GM23338 (cell line): ENCODE results near the gene CIRBP. TPM values are rescaled to one million over a fixed set of nuclear protein-coding genes. Genes with fewer than 3 reads are reported as not detected.

Experiments used
- ATAC-seq: fragments of 200-7000 bp; cut with Tn5 transposase; 3 replicates; pipeline ENCODE4 v1.9.1; 2020
- DNase-seq: peaks from one replicate; pipeline ENCODE4 v3.0.0-alpha.2; 2015; ENCODE audit warnings: low spot score
- H2AFZ ChIP-seq: fragments of 200-600 bp; sonication (generic); 2 replicates; pipeline ENCODE4 v1.8.0; 2016; ENCODE audit warnings: antibody characterized with exemption, mild to moderate bottlenecking, moderate library complexity
- H3F3A ChIP-seq: fragments of 200-600 bp; sonication (generic); replicated peaks from 2 replicates; pipeline ENCODE4 v1.8.0; 2017; ENCODE audit warnings: antibody characterized with exemption, mixed run types, low read depth
- H3K27ac ChIP-seq: fragments of 200-600 bp; sonication (generic); 2 replicates; pipeline ENCODE4 v1.6.1; 2016; ENCODE audit warnings: low read depth
- H3K27me3 ChIP-seq: fragments of 200-600 bp; sonication (generic); 2 replicates; pipeline ENCODE4 v1.8.0; 2016; ENCODE audit warnings: mild to moderate bottlenecking, mixed run types, moderate library complexity; ENCODE audit not compliant: insufficient read depth
- H3K36me3 ChIP-seq: fragments of 200-600 bp; sonication (generic); 2 replicates; pipeline ENCODE4 v1.8.0; 2016; ENCODE audit warnings: mild to moderate bottlenecking; ENCODE audit not compliant: insufficient read depth
- H3K4me1 ChIP-seq: fragments of 200-600 bp; sonication (generic); 2 replicates; pipeline ENCODE4 v1.8.0; 2016; ENCODE audit warnings: mild to moderate bottlenecking, moderate library complexity; ENCODE audit not compliant: insufficient read depth
- H3K4me2 ChIP-seq: fragments of 200-600 bp; sonication (generic); 2 replicates; pipeline ENCODE4 v1.7.1; 2017; ENCODE audit warnings: mixed run types
- H3K4me3 ChIP-seq: fragments of 200-600 bp; sonication (generic); 2 replicates; pipeline ENCODE4 v1.6.1; 2016; ENCODE audit warnings: mixed run types
- H3K79me2 ChIP-seq: fragments of 200-600 bp; sonication (generic); replicated peaks from 2 replicates; pipeline ENCODE4 v1.8.0; 2017; ENCODE audit warnings: mild to moderate bottlenecking; ENCODE audit not compliant: insufficient read depth
- H3K9me2 ChIP-seq: fragments of 200-600 bp; sonication (generic); 2 replicates; pipeline ENCODE4 v1.8.0; 2017; ENCODE audit not compliant: insufficient read depth
- H4K20me1 ChIP-seq: fragments of 200-600 bp; sonication (generic); replicated peaks from 2 replicates; pipeline ENCODE4 v1.8.0; 2017; ENCODE audit warnings: mild to moderate bottlenecking; ENCODE audit not compliant: insufficient read depth
- H3K27ac Mint-ChIP-seq: 2 replicates; pipeline ENCODE4 v1.8.0; 2020; ENCODE audit warnings: inconsistent platforms, mild to moderate bottlenecking, moderate library complexity, mixed read lengths
- H3K27me3 Mint-ChIP-seq: 3 replicates; pipeline ENCODE4 v1.8.0; 2022; ENCODE audit warnings: low read depth, mild to moderate bottlenecking, moderate library complexity, mixed read lengths, inconsistent platforms; ENCODE audit not compliant: insufficient read depth, poor library complexity
- H3K36me3 Mint-ChIP-seq: 3 replicates; pipeline ENCODE4 v1.8.0; 2021; ENCODE audit warnings: low read depth, mild to moderate bottlenecking, inconsistent platforms, moderate library complexity, mixed read lengths
- H3K4me1 Mint-ChIP-seq: 3 replicates; pipeline ENCODE4 v1.8.0; 2020; ENCODE audit warnings: mild to moderate bottlenecking, inconsistent platforms, mixed read lengths
- H3K4me3 Mint-ChIP-seq: 3 replicates; pipeline ENCODE4 v1.8.0; 2021; ENCODE audit warnings: moderate library complexity, mild to moderate bottlenecking, inconsistent platforms, mixed read lengths
- H3K9me3 Mint-ChIP-seq: 3 replicates; pipeline ENCODE4 v1.8.0; 2020; ENCODE audit warnings: moderate library complexity, mild to moderate bottlenecking, inconsistent platforms, mixed read lengths
- CREB1 ChIP-seq: fragments of 250-450 bp; sonication (Bioruptor Pico); IDR thresholded peaks from 2 replicates; pipeline ENCODE4 v1.5.0; 2020; ENCODE audit warnings: low read depth, mild to moderate bottlenecking, moderate library complexity
- EZH2 ChIP-seq: fragments of 200-600 bp; sonication (generic); IDR thresholded peaks from one replicate; pipeline ENCODE4 v1.8.0; 2017; ENCODE audit warnings: antibody characterized with exemption, mild to moderate bottlenecking, low read depth; ENCODE audit not compliant: unreplicated experiment
- JUNB ChIP-seq: IDR thresholded peaks from one replicate; pipeline ENCODE4 v1.6.1; 2016; ENCODE audit warnings: antibody characterized with exemption; ENCODE audit not compliant: unreplicated experiment
- ZNF114 ChIP-seq: fragments of 250-450 bp; sonication (Bioruptor Pico); IDR thresholded peaks from 2 replicates; pipeline ENCODE4 v1.5.0; 2020; ENCODE audit warnings: mild to moderate bottlenecking, moderate library complexity
- ZNF331 ChIP-seq: fragments of 250-450 bp; sonication (Bioruptor Pico); IDR thresholded peaks from 2 replicates; pipeline ENCODE4 v1.5.0; 2020; ENCODE audit warnings: low read depth, mild to moderate bottlenecking, moderate library complexity
- polyA plus RNA-seq: library from polyadenylated mRNA; unstranded; fragments of >200 nt; fragmentation: Nextera tagmentation; extraction: Ambion mirVana; gene quantifications from 2 replicates; pipeline ENCODE4 v1.2.1, GENCODE V29; 2016
- total RNA-seq: library from RNA; depleted of rRNA; stranded (reverse); fragments of >200 nt; shearing (Covaris generic); gene quantifications from 2 replicates; pipeline ENCODE4 v1.2.3, GENCODE V29; 2014
- TF ChIP-seq, protein P1 (sequence below): fragments of 250-450 bp; sonication (Bioruptor Pico); IDR thresholded peaks from 2 replicates; pipeline ENCODE4 v1.5.0; 2020; ENCODE audit warnings: mild to moderate bottlenecking, moderate library complexity

The CIRBP gene
- total and polyA plus RNA-seq, 2 experiments from 2014 or later = 153 to 202 TPM

DNA sequence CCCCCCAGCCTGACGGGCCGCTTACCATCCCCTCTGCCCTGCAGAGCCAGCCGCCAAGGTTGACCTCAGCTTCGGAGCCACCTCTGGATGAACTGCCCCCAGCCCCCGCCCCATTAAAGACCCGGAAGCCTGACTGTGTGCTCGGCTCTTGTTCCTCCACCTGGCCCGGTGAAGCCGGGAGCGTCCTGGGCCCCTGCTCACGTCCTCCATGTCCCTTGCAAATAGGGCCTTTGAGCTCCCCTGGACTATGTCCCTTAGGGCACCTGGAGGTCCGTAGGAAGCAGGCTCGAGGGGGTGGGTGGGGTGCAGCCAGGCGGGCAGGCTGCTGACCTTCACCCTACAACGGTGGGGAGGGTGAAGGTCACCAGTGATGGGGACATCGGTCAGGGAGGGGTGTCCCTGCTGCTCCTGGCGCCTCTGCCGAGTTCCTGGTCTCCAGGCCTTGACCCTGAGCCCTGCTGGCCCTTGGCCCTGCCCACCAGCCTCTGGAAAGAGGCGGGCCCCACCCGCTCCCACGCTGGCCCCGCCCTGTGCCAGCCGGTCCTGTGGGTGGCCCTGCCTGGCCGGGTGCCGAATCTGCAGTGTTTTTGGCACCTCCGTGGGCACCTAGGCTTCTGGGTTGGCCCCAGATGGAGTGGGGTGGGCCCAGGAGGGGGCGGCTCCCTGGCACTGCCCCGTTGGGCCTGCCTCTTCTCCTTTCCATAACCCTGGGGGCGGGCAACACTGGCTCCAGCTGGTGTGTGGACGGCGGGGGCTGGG, 24.3 kb upstream of the CIRBP start:
- no peak for ATAC-seq

More for the DNA sequence above, 24.3 kb upstream of the CIRBP start:
- Mint-ChIP-seq H3K4me1 (peaks cover 8% of the 10 kb centered on the region), H3K4me3 (peak overlapping the region; percentile 48; the same call in 2 of the 3 replicates), H3K36me3 (peaks cover 4% of the 10 kb centered on the region; the same call in 2 of the 3 replicates), H3K27me3 (peaks cover 8% of the 10 kb centered on the region), H3K9me3 (no peaks in the 10 kb centered on the region; the same call in 2 of the 3 replicates), H3K27ac (peak overlapping the region; percentile 94)
- no peak overlapping the region for H2AFZ ChIP-seq
- H3K4me3 ChIP-seq = no peak overlapping the region
- H3F3A ChIP-seq = peaks cover 18% of the 10 kb centered on the region
- DNase-seq = no peak
- peaks cover 3% of the 10 kb centered on the region; the same call in 1 of the 2 replicates for H4K20me1 ChIP-seq
- TF ChIP-seq ZNF331 (CRISPR knock-in tag) (no peak), ZNF114 (CRISPR knock-in tag) (no peak), EZH2 (no peak), CREB1 (CRISPR knock-in tag) (no peak), JUNB (no peak)
- TF ChIP-seq, protein P1, sequence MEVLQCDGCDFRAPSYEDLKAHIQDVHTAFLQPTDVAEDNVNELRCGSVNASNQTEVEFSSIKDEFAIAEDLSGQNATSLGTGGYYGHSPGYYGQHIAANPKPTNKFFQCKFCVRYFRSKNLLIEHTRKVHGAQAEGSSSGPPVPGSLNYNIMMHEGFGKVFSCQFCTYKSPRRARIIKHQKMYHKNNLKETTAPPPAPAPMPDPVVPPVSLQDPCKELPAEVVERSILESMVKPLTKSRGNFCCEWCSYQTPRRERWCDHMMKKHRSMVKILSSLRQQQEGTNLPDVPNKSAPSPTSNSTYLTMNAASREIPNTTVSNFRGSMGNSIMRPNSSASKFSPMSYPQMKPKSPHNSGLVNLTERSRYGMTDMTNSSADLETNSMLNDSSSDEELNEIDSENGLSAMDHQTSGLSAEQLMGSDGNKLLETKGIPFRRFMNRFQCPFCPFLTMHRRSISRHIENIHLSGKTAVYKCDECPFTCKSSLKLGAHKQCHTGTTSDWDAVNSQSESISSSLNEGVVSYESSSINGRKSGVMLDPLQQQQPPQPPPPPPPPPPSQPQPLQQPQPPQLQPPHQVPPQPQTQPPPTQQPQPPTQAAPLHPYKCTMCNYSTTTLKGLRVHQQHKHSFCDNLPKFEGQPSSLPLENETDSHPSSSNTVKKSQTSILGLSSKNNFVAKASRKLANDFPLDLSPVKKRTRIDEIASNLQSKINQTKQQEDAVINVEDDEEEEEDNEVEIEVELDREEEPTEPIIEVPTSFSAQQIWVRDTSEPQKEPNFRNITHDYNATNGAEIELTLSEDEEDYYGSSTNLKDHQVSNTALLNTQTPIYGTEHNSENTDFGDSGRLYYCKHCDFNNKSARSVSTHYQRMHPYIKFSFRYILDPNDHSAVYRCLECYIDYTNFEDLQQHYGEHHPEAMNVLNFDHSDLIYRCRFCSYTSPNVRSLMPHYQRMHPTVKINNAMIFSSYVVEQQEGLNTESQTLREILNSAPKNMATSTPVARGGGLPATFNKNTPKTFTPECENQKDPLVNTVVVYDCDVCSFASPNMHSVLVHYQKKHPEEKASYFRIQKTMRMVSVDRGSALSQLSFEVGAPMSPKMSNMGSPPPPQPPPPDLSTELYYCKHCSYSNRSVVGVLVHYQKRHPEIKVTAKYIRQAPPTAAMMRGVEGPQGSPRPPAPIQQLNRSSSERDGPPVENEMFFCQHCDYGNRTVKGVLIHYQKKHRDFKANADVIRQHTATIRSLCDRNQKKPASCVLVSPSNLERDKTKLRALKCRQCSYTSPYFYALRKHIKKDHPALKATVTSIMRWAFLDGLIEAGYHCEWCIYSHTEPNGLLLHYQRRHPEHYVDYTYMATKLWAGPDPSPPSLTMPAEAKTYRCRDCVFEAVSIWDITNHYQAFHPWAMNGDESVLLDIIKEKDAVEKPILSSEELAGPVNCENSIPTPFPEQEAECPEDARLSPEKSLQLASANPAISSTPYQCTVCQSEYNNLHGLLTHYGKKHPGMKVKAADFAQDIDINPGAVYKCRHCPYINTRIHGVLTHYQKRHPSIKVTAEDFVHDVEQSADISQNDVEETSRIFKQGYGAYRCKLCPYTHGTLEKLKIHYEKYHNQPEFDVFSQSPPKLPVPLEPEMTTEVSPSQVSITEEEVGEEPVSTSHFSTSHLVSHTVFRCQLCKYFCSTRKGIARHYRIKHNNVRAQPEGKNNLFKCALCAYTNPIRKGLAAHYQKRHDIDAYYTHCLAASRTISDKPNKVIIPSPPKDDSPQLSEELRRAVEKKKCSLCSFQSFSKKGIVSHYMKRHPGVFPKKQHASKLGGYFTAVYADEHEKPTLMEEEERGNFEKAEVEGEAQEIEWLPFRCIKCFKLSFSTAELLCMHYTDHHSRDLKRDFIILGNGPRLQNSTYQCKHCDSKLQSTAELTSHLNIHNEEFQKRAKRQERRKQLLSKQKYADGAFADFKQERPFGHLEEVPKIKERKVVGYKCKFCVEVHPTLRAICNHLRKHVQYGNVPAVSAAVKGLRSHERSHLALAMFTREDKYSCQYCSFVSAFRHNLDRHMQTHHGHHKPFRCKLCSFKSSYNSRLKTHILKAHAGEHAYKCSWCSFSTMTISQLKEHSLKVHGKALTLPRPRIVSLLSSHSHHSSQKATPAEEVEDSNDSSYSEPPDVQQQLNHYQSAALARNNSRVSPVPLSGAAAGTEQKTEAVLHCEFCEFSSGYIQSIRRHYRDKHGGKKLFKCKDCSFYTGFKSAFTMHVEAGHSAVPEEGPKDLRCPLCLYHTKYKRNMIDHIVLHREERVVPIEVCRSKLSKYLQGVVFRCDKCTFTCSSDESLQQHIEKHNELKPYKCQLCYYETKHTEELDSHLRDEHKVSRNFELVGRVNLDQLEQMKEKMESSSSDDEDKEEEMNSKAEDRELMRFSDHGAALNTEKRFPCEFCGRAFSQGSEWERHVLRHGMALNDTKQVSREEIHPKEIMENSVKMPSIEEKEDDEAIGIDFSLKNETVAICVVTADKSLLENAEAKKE (CRISPR knock-in tag) = no peak
- H3K9me2 ChIP-seq = no peaks in the 10 kb centered on the region
- H3K4me2 ChIP-seq = no peak overlapping the region
- no peak overlapping the region for H3K27ac ChIP-seq
- peaks cover 3% of the 10 kb centered on the region; the same call in 1 of the 2 replicates for H3K4me1 ChIP-seq
- no peaks in the 10 kb centered on the region for H3K27me3 ChIP-seq
- no peaks in the 10 kb centered on the region for H3K36me3 ChIP-seq
- H3K79me2 ChIP-seq = peaks cover 7% of the 10 kb centered on the region
